Stimulated activated CD8-positive, alpha-beta memory T cell treated with anti-CD3 and anti-CD28 coated beads, Interleukin-7, amount 100 ng/mL, for 48 hours (primary cell): ENCODE data around the gene TSPAN4.

Experiments used
- DNase-seq, 2 donors: peaks; one replicate each; pipeline ENCODE4 v3.0.0-alpha.2; 2020; ENCODE audit warnings: low read depth in 1 of 2; ENCODE audit errors: extremely low read depth in 1 of 2

The TSPAN4 gene

GRCh38 chr11:833114-833791 is 9.4 kb upstream of the TSPAN4 start:
- no peak for DNase-seq

GRCh38 chr11:833849-834311 is 8.8 kb upstream of the TSPAN4 start:
- no peak for DNase-seq

DNA sequence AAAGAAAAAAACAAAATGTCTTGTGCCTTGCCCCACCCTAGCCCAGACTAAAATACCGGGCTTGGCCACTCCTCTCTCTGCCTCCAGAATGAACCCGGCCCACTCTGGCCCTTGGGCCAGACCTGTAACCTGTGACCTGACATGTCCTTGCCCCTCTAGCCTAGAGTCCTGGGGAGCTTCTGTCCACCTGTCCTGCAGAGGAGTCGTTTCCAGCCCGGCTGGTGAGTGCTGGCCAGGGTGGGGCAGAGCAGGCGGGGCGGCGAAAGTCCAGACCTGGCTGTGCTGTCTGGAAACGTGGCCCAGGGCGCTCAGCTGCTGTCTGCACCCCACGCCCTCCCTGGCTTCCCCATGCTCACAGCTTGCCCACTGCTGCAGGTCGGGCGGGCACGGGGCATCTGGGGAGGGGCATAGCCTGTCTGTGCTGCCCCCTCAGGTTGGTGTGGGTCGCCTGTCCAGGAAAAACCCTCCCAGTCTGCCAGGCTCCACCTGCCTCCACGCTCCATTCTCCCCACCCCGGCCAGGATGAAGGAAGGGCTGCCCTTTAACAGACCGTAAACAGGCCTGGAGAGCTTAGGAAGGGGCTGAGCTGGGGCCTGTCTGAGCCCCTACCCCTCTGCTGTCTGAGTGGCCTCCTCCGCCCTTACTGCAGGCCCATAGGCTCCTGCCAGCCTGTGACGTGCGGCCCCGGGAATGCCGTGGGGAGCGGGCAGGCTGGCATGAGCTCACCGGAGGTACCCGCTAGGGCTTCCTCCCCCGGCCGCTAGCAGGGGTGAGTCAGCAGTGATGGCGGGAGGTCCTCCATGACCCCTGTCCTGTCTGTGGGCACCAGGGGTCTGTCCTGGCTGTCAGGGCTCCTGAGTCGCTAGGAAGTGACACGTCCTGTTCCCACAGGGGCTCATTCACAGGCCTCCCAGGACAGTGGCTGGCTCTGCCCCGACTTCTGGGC is 8.0 kb upstream of the TSPAN4 start:
- DNase-seq = no peak

DNA sequence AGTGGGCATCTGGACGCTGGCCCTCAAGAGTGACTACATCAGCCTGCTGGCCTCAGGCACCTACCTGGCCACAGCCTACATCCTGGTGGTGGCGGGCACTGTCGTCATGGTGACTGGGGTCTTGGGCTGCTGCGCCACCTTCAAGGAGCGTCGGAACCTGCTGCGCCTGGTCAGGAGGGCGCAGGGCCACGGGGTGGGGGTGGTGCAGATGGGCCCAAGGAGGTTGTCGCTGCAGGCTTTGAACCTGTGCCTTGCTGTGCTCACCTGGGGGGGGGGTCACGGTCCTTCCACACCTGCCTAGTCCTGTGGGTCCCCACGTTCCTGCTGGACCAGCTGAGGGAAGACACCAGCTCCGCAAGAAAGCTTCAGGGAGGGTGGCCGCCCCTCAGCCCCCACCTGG is 6.4 kb upstream of the TSPAN4 start:
- DNase-seq = no peak

DNA sequence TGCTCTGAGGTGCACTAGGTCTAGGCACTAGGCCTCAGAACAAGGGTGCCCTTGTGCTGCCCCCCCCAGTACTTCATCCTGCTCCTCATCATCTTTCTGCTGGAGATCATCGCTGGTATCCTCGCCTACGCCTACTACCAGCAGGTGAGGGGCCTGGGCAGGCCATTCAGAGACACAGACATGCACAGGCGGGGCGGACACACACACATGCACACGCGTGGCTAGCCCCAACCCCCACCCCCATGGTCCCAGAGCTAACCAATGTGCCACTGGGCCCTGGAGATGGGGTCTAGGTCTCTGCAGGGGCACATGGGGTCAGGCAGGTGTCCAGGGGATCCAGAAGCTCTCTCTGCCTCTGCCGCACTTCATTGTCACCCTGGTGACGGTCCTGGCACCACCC is 6.0 kb upstream of the TSPAN4 start:
- DNase-seq = no peak

DNA sequence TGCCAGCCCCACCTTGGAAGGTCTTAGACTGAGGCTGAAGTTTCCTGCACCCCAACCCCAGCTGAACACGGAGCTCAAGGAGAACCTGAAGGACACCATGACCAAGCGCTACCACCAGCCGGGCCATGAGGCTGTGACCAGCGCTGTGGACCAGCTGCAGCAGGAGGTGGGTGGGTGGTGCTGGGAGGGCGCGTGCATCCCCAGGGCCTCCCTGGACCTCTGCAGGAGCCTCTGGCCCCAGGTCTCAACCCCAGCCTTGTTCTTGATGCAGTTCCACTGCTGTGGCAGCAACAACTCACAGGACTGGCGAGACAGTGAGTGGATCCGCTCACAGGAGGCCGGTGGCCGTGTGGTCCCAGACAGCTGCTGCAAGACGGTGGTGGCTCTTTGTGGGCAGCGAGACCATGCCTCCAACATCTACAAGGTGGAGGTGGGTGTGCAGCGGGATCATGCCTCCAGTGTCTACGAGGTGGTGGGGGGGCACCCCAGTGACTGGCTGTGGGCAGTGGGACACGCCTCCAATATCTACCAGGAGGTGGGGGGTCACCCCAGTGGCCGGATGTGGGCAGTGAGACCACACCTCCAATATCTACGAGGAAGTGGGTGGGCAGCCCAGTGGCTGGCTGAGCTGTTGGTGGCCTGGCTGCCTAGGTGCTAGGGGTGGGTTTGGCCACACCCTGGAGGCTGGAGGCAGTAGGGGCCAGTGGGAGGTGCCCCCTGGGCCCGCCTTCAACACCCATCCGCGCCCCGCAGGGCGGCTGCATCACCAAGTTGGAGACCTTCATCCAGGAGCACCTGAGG is 5.3 kb upstream of the TSPAN4 start:
- no peak for DNase-seq

DNA sequence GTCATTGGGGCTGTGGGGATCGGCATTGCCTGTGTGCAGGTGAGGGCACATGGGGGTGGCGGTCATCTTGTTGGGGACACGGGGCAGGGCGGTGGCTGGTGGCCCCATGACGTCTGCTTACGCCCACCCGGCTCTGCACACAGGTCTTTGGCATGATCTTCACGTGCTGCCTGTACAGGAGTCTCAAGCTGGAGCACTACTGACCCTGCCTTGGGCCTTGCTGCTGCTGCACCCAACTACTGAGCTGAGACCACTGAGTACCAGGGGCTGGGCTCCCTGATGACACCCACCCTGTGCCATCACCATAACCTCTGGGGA is 4.7 kb upstream of the TSPAN4 start:
- DNase-seq = no peak

DNA sequence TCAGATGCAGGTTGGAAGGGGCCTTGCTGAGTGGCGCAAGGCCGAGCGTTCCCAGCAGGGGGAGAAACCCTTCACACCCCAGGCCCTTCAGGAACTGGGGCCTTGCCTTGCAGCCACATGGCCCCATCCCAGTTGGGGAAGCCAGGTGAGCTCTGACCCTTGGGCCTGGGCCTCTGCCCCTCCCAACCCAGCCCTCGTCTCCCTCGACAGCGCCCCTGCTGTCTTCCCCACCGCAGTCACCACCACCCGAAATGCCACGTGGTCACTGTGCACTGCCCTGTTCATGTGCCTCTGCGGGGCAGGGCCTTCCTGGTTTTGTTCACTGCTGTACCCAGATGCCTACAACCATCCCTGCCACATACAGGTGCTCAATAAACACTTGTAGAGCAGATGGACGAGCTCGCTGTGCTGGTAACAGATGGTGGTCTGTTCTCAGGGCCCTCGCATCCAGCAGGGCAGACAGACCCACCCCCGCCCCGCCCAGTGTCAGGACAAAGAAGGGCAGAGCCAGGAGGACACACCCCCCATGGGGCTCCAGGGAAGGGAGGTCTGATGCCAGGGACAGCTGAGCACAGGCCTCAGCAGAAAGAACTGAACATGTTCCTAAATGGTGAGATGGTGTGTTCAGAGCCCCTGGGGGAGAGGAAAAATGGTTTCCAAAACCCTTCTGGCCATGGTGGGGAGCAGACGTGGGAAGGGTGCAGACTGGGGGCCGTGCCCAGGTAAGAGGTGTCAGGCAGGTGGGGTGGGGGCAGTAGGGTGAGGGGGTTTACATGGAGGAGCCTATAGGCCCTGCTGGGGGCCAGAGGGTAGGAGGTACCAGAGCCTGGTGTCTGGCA is 4.0 kb upstream of the TSPAN4 start:
- DNase-seq = no peak

DNA sequence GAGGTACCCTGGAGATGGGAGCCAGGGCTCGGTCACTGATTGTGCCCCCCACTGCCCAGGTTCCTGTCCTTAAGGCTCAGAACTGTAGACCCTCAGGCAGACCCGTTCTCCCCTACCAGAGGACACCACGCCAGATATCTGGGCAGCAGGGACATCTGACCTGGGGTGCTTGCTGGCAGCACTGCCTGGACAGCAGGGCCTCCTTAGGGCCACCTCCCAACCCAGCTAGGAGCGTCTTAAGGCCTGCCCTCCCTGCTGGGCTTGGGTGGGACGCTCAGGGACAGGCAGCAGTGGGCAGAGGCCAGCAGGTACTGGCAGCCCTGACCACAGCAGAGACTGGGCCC is 3.4 kb upstream of the TSPAN4 start:
- DNase-seq = no peak

GRCh38 chr11:839875-840617 is 2.6 kb upstream of the TSPAN4 start:
- DNase-seq = no peak

GRCh38 chr11:841981-842369 is 677 bp upstream of the TSPAN4 start:
- no peak for DNase-seq

DNA sequence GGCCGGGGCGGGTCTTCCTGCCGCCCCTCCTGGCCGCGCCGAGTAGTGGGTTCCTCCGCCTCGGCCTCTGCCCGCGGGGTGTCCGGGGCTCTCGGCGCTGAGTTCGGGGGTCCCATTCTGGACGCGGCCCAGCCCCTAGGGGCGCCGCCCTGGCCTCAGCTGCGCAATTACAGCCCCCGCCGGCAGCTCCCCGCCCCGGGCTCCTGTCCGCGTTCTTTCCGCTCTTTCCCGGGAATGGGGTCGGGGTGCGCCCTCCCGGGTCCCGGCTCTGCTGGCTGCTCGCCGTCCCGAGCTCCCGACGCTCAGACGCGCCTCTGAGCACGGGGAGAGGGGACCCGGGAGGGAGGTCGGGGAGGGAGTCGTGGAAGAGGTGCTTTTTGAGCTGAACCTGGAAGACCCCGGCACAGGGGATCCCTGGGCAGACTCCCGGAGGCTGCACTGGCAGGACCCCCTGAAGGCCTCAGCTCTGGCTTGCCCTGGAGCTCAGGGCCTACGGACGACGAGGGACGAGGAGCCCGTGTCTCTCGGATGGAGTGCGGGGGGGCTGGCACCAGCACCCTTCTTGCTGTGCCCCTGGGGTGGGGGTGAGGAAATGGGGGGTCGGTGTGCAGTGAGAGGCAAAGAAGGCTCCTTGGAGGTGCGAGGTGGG is 558 bp downstream of the TSPAN4 start:
- DNase-seq = no peak

DNA sequence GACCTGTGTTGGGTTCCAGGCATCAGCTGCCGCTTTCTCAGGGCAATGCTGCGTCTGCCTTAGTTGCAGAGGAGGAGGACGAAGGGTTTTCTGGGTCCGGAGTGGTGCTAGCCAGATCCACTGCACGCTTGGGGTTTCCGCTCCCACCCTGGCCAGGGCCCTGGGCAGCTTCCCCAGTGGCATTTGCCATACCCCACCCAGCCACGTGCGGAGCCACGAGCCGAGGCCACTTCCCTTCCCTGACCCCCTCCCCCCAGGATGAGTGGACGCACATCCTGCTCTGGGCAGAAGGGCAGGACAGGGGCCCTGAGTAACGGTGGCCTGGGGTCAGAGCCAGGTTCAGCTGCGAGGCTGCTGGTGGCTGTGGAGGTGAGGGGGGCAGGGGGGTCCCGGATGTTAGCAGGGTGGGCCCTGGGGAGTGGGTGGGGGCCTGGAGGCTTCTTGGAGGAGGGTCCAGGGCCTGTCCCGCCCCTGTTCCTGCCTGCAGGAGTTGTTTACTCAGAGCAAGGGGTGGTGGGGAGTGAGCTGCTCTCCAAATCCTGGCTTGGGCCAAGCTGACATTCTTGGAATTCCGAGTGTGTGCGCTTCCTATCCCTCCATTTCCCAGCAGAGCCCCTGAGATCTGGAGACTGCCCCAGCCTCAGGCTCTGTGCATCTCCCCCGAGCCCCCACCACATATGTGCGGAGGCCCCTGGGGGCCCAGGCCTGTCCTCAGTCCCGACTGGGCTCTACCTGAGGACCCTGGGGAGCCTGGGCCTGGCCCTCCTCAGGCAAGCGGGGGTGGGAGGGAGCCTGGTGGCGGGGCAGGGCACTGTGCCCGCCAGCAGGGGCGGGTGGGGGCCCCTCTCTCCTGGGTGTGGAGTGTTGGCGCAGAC is 1.4 kb downstream of the TSPAN4 start:
- no peak for DNase-seq

- DNase-seq = no peak
These were observed 2.3 kb downstream of the TSPAN4 start for GRCh38 chr11:844693-845644.

- no peak for DNase-seq
These were observed 3.3 kb downstream of the TSPAN4 start for GRCh38 chr11:845872-846495.

GRCh38 chr11:846496-847098 is 3.9 kb downstream of the TSPAN4 start:
- no peak for DNase-seq

- no peak for DNase-seq
These were observed 5.2 kb downstream of the TSPAN4 start for GRCh38 chr11:847876-848275.
